ENCODE results near the gene C1QTNF4. TPM values are rescaled to one million over a fixed set of nuclear protein-coding genes. Genes with fewer than 3 reads are reported as not detected.
A peak's percentile ranks its signal among the peaks of the same experiment; 100 is the strongest.

The C1QTNF4 gene
- total and polyA plus RNA-seq, 2 of the 4 experiments (the other 2 are of a cell fraction): 0.12 TPM; not detected in 1

GRCh38 chr11:47541070-47541469 lies 53.1 kb downstream of the C1QTNF4 start:
- Histone ChIP-seq H2AK9ac (replicated peaks; ENCODE audit: low read depth, low read length, poor library complexity) (no peak overlapping the region), H2AK5ac (ENCODE audit: low read depth, low read length) (peak overlapping the region; percentile 0; the same call in 1 of the 2 replicates), H3K27me3 (ENCODE audit: control insufficient read depth, insufficient read depth, low read length) (no peaks in the 10 kb centered on the region), H3K9me3 (ENCODE audit: control insufficient read depth, insufficient read depth, low read length) (no peaks in the 10 kb centered on the region), H3K4me2 (ENCODE audit: low read depth, low read length) (0 out of 2 replicates have a peak overlapping the region, but pooled peaks have one; percentile 26), H3K56ac (ENCODE audit: extremely low read depth, insufficient read depth, low read length) (no peak overlapping the region), H3K14ac (replicated peaks; ENCODE audit: low read depth, low read length) (no peak overlapping the region), H3K27ac (ENCODE audit: insufficient read depth, low read length) (no peak overlapping the region), H3K79me1 (ENCODE audit: low read depth in 1 of 2, low read length in 2 of 2) (peaks cover 8 to 64% of the 10 kb centered on the region in 2 experiments), H2AFZ (replicated peaks; ENCODE audit: low read length, poor library complexity) (no peak overlapping the region), H3K23ac (ENCODE audit: low read depth, low read length) (no peak overlapping the region), H3K9ac (ENCODE audit: low read depth, low read length) (no peak overlapping the region), H3K4me1 (ENCODE audit: control insufficient read depth, insufficient read depth, low read length) (peaks cover 13% of the 10 kb centered on the region), H3K36me3 (ENCODE audit: control insufficient read depth, insufficient read depth, low read length) (no peaks in the 10 kb centered on the region), H3K4me3 (ENCODE audit: insufficient read depth, low read depth, low read length) (no peak overlapping the region), H4K20me1 (ENCODE audit: insufficient read depth, low read length) (peaks cover 98% of the 10 kb centered on the region), H2BK5ac (ENCODE audit: low read depth, low read length, poor library complexity, severe bottlenecking) (no peak overlapping the region), H4K8ac (ENCODE audit: low read depth in 2 of 2, low read length in 2 of 2) (no peak overlapping the region), H2BK20ac (ENCODE audit: low read depth, low read length) (no peak overlapping the region), H2BK15ac (ENCODE audit: low read depth, low read length) (no peak overlapping the region), H4K91ac (ENCODE audit: insufficient read depth, low read depth, low read length) (no peak overlapping the region), H4K5ac (ENCODE audit: low read depth, low read length) (no peak overlapping the region), H3K4ac (ENCODE audit: low read depth, low read length) (no peak overlapping the region), H3K18ac (ENCODE audit: low read depth, low read length) (no peak overlapping the region), H3K9me1 (ENCODE audit: insufficient read depth, low read length) (peaks cover 21% of the 10 kb centered on the region), H2BK120ac (ENCODE audit: low read depth, low read length) (no peak overlapping the region)
- ChIA-PET POLR2A (ENCODE audit: unreplicated experiment) (no interaction called here), CTCF (no interaction called here)
- intact Hi-C loops (cut with micrococcal nuclease): no loop called here
- 100% methylated on average over 1 of the region's 2 CpGs; no CpG with 5 or more reads in 1 of the 2 experiments for WGBS, 2 experiments (ENCODE audit: extremely low coverage in 2 of 2, insufficient read length in 1 of 2)
- dilution Hi-C loops (cut with HindIII; ENCODE audit: low sequenced_read_pairs, unreplicated experiment): no loop called here
- TF ChIP-seq POLR2A (IDR thresholded peaks at IDR 0.05; ENCODE audit: low read depth, low read length) (no peak), RCOR1 (IDR thresholded peaks at IDR 0.05; ENCODE audit: insufficient replicate concordance, low read length) (no peak), CEBPB (IDR thresholded peaks at IDR 0.05; ENCODE audit: low read depth, low read length) (no peak), MAZ (IDR thresholded peaks at IDR 0.05; ENCODE audit: borderline replicate concordance, low read depth, low read length) (no peak), SMC3 (IDR thresholded peaks at IDR 0.05; ENCODE audit: low read depth, low read length) (no peak), ELK1 (IDR thresholded peaks at IDR 0.05; ENCODE audit: borderline replicate concordance, low read depth, low read length) (no peak), USF2 (IDR thresholded peaks at IDR 0.05; ENCODE audit: low read depth, low read length) (no peak), FOS (IDR thresholded peaks at IDR 0.05; ENCODE audit: low read depth, low read length) (no peak), NFE2L2 (IDR thresholded peaks at IDR 0.05; ENCODE audit: low read depth, low read length) (no peak), MXI1 (IDR thresholded peaks at IDR 0.05; ENCODE audit: borderline replicate concordance, low read depth, low read length) (no peak), BHLHE40 (IDR thresholded peaks at IDR 0.05; ENCODE audit: low read depth, low read length) (no peak)
- in situ Hi-C loops (cut with MboI; ENCODE audit: low sequenced_read_pairs): no loop called here
- DNase-seq: no peak
- no peak for ATAC-seq (ENCODE audit: low read depth)
- no TSS peak for BruUV-seq (replicated peaks)
